CD4-positive, alpha-beta memory T cell (primary cell): ENCODE results near the gene ZBTB16. TPM values are rescaled to one million over a fixed set of nuclear protein-coding genes. Genes with fewer than 3 reads are reported as not detected.

Source experiments
- CTCF ChIA-PET: fragments of 350-600 bp; sonication (Branson Sonifier 250); formaldehyde crosslinking; loops from one replicate; lab custom pipeline; 2021; ENCODE audit warnings: inconsistent platforms; ENCODE audit not compliant: partially characterized antibody; lab: Charles Lee
- POLR2A ChIA-PET: fragments of 350-600 bp; sonication (Branson Sonifier 250); formaldehyde crosslinking; loops from one replicate; lab custom pipeline; 2021; ENCODE audit not compliant: partially characterized antibody; lab: Charles Lee
- DNase-seq, 5 donors: peaks; one replicate each; pipeline versions ENCODE4 v3.0.0 to v3.0.0-alpha.2; 2020 to 2022; ENCODE audit warnings: mixed read lengths in 1 of 5
- H3K27ac ChIP-seq: one replicate; pipeline ENCODE4 v1.7.0; 2013; ENCODE audit warnings: low read depth, low read length
- H3K27me3 ChIP-seq: 2 replicates; pipeline ENCODE4 v1.7.0; 2013; ENCODE audit warnings: mild to moderate bottlenecking, low read length, moderate library complexity; ENCODE audit not compliant: insufficient read depth
- H3K36me3 ChIP-seq: 2 replicates; pipeline ENCODE4 v1.7.0; 2013; ENCODE audit warnings: mild to moderate bottlenecking, low read length, moderate library complexity; ENCODE audit not compliant: insufficient read depth
- H3K4me1 ChIP-seq: 2 replicates; pipeline ENCODE4 v1.7.0; 2013; ENCODE audit warnings: mild to moderate bottlenecking, low read length, moderate library complexity; ENCODE audit not compliant: insufficient read depth
- H3K4me3 ChIP-seq, 2 donors: one replicate each; pipeline ENCODE4 v1.7.0; 2013; ENCODE audit warnings: low read length in 2 of 2, mild to moderate bottlenecking in 1 of 2
- H3K9me3 ChIP-seq, 2 donors: one replicate each; pipeline ENCODE4 v1.7.0; 2013; ENCODE audit warnings: low read length in 2 of 2, control low read depth in 1 of 2; ENCODE audit not compliant: control insufficient read depth in 1 of 2
- H3K27ac Mint-ChIP-seq, 7 donors: one replicate each; pipeline ENCODE4 v1.8.0; 2020 to 2021; ENCODE audit warnings: mixed read lengths in 7 of 7, mild to moderate bottlenecking in 6 of 7, inconsistent platforms in 3 of 7, moderate library complexity in 3 of 7
- H3K27me3 Mint-ChIP-seq, 2 donors: one replicate each; pipeline ENCODE4 v1.8.0; 2020 to 2021; ENCODE audit warnings: mixed read lengths in 2 of 2
- H3K36me3 Mint-ChIP-seq, 2 donors: one replicate each; pipeline ENCODE4 v1.8.0; 2020 to 2021; ENCODE audit warnings: mixed read lengths in 2 of 2, inconsistent platforms in 1 of 2, mild to moderate bottlenecking in 1 of 2
- H3K4me1 Mint-ChIP-seq, 4 donors: one replicate each; pipeline ENCODE4 v1.8.0; 2020 to 2021; ENCODE audit warnings: mixed read lengths in 4 of 4, mild to moderate bottlenecking in 1 of 4
- H3K4me3 Mint-ChIP-seq, 8 donors: one replicate each; pipeline ENCODE4 v1.8.0; 2020 to 2021; ENCODE audit warnings: mixed read lengths in 8 of 8, mild to moderate bottlenecking in 7 of 8, moderate library complexity in 6 of 8, inconsistent platforms in 3 of 8
- H3K9me3 Mint-ChIP-seq, 8 donors: one replicate each; pipeline ENCODE4 v1.8.0; 2020 to 2021; ENCODE audit warnings: mixed read lengths in 8 of 8, mild to moderate bottlenecking in 5 of 8, inconsistent platforms in 3 of 8, moderate library complexity in 1 of 8
- intact Hi-C: fragments of 100-400 bp; cut with micrococcal nuclease; formaldehyde crosslinking; loops from one replicate; pipeline ENCODE4 v1.15.1; 2023
- polyA plus RNA-seq, 2 donors: library from polyadenylated mRNA; unstranded; fragments of 300-500 nt; fragmentation: Illumina TruSeq; gene quantifications; one replicate each; pipeline ENCODE4 v1.2.3, GENCODE V29; 2021
- total RNA-seq, 2 experiments: library from RNA; stranded (reverse); gene quantifications; one replicate each; pipeline ENCODE4 v1.2.3, GENCODE V29; 2021

The ZBTB16 gene
- total and polyA plus RNA-seq, 4 experiments from 2014 or later, result 5.6 to 28.4 (median 8.6) TPM

DNA sequence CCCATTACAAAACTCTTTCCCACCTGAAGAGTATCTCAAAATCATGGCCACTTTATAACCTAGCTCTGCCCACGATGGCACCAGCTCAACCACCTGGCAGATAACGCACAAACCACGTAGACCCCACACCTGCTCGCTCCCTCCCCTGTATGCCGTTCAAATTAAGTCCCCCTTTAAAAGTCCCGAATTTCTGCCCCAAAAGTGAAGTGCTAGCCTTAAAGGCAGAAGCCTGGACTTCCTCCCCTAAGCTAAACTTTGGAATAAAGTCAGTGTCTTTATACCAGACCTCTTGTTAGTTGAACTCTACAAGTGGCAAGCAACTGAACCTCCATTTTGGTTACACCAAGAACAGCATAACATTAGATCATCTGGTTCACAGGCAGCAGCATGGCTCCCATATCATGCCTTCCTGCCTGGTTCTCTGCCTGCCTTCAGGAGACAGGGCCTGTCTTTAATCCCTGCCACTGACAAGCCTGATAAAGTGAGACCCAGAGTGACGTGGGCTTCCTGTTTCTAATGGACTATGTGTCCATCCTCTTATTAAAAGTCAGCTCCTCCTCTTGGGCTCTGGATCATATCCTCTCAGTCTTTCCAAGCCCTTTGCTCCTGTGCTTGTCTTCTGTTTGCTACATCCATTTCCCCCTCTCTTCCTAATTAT lies 204.1 kb downstream of the ZBTB16 start:
- POLR2A ChIA-PET, result interaction anchor here (1.2 kb wide), 1 partner anchor 367 kb away, joined by 4 read pairs; no protein-coding TSS in a partner anchor
- H3K27ac Mint-ChIP-seq, result no peak overlapping the region
- intact Hi-C loops, result loop anchor here (5.0 kb wide), 1 partner anchor 731 kb away; no protein-coding TSS in a partner anchor

DNA sequence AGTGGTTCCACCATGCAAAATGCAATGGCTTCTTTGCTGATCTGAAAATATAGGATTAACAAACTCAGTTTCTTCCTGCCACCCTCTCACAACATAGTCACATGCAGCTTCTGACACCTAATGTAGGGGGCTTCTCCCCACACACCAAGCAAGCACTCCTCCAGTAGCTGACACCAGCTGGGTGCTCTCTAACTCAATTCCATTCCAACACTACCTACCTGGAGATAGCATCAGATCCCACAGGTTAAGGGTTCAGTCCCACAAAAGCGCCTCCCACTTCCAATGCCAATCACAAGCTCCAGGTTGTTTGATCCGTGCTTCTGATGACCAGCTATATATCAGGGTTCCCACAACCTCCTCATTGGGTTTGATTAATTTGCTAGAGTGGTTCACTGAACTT lies 204.9 kb downstream of the ZBTB16 start:
- no peak overlapping the region for H3K4me3 Mint-ChIP-seq
- no peaks in the 10 kb centered on the region for H3K36me3 Mint-ChIP-seq
- ChIA-PET POLR2A (no interaction called here), CTCF (interaction anchor here (0.7 to 12.1 kb wide), 9 partner anchors 13 to 959 kb away, joined by 3 to 320 read pairs (median 4); no protein-coding TSS in a partner anchor)
- Histone ChIP-seq H3K4me1 (no peaks in the 10 kb centered on the region), H3K9me3 (no peaks in the 10 kb centered on the region), H3K4me3 (no peak overlapping the region), H3K27ac (no peak overlapping the region), H3K36me3 (no peaks in the 10 kb centered on the region), H3K27me3 (peaks cover 3% of the 10 kb centered on the region)
- intact Hi-C loops, result loop anchor here (5.0 kb wide), 1 partner anchor 732 kb away; no protein-coding TSS in a partner anchor
- peaks cover 0 to 1% (median 0%) of the 10 kb centered on the region in 8 donors for H3K9me3 Mint-ChIP-seq
- DNase-seq, result no peak
- H3K4me1 Mint-ChIP-seq, result no peaks in the 10 kb centered on the region
- no peak overlapping the region for H3K27ac Mint-ChIP-seq
- H3K27me3 Mint-ChIP-seq, result peaks cover 0 to 8% of the 10 kb centered on the region in 2 donors

More for the DNA sequence above, 204.1 kb downstream of the ZBTB16 start:
- Histone ChIP-seq H3K9me3 (no peaks in the 10 kb centered on the region), H3K27ac (no peak overlapping the region), H3K4me3 (no peak overlapping the region), H3K4me1 (no peaks in the 10 kb centered on the region), H3K36me3 (no peaks in the 10 kb centered on the region), H3K27me3 (peaks cover 3% of the 10 kb centered on the region)
- CTCF ChIA-PET, result interaction anchor here (1.0 to 12.1 kb wide), 14 partner anchors 9 to 958 kb away, joined by 3 to 320 read pairs (median 10); partner anchors contain the start of gene ZBTB16
- no peaks in the 10 kb centered on the region for H3K36me3 Mint-ChIP-seq
- DNase-seq, result no peak
- peaks cover 0 to 6% of the 10 kb centered on the region in 2 donors for H3K27me3 Mint-ChIP-seq
- H3K4me1 Mint-ChIP-seq, result peaks cover 0 to 3% (median 0%) of the 10 kb centered on the region in 4 donors
- no peak overlapping the region for H3K4me3 Mint-ChIP-seq
- H3K9me3 Mint-ChIP-seq, result peaks cover 0 to 1% (median 0%) of the 10 kb centered on the region in 8 donors

DNA sequence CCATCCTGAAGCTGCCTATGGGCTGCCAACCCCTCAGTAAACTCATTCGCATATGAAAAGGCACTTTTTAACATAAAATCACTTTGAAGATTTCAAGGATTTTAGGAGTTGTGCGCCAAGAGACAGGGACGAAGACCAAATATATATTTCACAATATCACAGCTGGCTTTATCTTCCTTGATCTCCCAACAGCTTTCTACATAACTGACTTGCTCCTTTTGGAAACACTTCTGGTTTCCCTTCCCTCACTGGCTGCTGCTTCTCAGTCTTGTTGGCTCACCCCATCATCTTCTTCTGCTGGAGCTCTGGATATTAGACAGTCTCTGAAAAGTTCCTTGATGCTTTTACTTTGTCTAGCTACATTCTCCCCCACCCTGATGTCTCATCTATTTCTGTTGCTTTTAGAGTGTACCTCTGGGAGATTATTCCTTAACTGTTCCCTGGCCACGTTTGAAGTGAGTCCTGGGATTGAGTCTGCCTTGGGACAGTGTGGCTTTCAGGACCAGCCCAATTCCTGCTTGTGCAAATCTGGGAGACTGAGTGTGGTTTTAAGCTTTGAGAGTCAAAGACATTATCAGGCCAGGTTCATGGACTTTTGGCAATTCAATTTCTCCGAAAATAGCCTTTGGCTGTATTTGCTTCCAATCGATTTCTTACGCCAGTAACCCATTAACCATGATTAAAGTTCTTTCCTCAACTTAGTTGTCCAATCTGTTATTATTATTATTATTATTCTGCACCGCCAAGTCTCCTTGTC lies 205.8 kb downstream of the ZBTB16 start:
- ChIA-PET CTCF (interaction anchor here (0.7 to 12.1 kb wide), 9 partner anchors 13 to 367 kb away, joined by 3 to 320 read pairs (median 3); no protein-coding TSS in a partner anchor), POLR2A (no interaction called here)
- no peaks in the 10 kb centered on the region for H3K9me3 Mint-ChIP-seq
- Histone ChIP-seq H3K4me3 (no peak overlapping the region), H3K9me3 (no peaks in the 10 kb centered on the region), H3K4me1 (no peaks in the 10 kb centered on the region), H3K27ac (no peak overlapping the region), H3K27me3 (peaks cover 3% of the 10 kb centered on the region), H3K36me3 (no peaks in the 10 kb centered on the region)
- H3K27ac Mint-ChIP-seq, result no peak overlapping the region
- H3K27me3 Mint-ChIP-seq, result peaks cover 0 to 8% of the 10 kb centered on the region in 2 donors
- no peak overlapping the region for H3K4me3 Mint-ChIP-seq
- H3K36me3 Mint-ChIP-seq, result no peaks in the 10 kb centered on the region
- DNase-seq, result no peak
- intact Hi-C loops, result no loop called here
- no peaks in the 10 kb centered on the region for H3K4me1 Mint-ChIP-seq

DNA sequence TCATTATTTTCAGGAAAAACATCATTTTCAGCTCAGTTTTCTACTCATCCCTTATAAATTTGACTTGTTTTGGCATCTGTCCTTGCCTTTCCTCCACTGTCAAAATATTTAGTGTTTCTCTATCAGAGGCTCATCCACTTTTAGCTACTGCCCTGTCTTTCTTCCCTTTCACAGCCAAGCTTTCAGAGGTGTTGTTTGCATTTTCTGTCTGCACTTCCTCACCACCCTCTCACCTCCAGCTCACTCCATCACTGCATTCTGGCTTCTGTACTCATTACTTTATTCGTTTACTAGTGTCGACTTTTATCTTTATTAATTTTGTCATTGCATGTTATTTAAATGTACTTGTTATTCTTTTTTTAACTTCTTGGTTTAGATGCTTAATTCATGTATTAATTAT lies 210.0 kb downstream of the ZBTB16 start:
- CTCF ChIA-PET, result interaction anchor here (1.5 kb wide), 1 partner anchor 9 kb away, joined by 10 read pairs; no protein-coding TSS in a partner anchor
- no peaks in the 10 kb centered on the region for H3K9me3 ChIP-seq
- no peak overlapping the region for H3K4me3 ChIP-seq
- Mint-ChIP-seq H3K36me3 (no peaks in the 10 kb centered on the region), H3K4me1 (no peaks in the 10 kb centered on the region), H3K9me3 (no peaks in the 10 kb centered on the region), H3K4me3 (no peak overlapping the region), H3K27ac (no peak overlapping the region), H3K27me3 (peaks cover 21 to 32% of the 10 kb centered on the region in 2 donors)
- intact Hi-C loops, result no loop called here
- H3K4me1 ChIP-seq, result no peaks in the 10 kb centered on the region
- H3K27me3 ChIP-seq, result no peaks in the 10 kb centered on the region
- no peaks in the 10 kb centered on the region for H3K36me3 ChIP-seq
- DNase-seq, result no peak
- POLR2A ChIA-PET, result no interaction called here
- H3K27ac ChIP-seq, result no peak overlapping the region

DNA sequence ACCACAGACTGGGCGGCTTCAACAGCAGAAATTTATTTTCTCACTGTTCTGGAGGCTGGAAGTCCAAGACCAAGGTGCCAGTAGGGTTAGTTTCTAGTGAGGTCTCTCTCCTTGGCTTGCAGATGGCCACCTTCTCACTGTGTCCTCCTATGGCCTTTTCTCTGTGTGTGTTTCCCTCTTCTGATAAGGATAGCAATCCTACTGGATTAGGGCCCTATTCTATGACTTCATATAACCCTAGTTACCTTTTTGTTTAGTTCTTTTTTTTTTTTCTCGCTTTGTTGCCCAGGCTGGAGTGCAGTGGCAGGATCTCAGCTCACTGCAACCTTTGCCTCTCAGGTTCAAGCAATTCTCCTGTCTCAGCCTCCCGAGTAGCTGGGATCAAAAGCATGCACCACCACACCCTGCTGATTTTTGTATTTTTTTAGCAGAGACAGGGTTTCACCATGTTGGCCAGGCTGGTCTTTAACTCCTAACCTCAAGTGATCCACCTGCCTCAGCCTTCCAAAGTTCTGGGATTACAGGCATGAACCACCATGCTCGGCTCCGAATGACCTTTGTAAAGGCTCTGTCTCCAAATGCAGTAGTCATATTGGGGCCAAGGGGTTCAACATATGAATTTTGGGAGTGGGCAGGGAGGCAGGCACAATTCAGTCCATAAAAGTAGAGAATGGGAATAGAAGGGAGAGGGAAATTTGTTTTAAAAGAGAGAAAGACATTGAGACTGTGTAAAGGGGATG lies 211.2 kb downstream of the ZBTB16 start:
- POLR2A ChIA-PET, result no interaction called here
- CTCF ChIA-PET, result interaction anchor here (1.1 kb wide), 1 partner anchor 277 kb away, joined by 3 read pairs; no protein-coding TSS in a partner anchor
- H3K27ac Mint-ChIP-seq, result no peak overlapping the region

DNA sequence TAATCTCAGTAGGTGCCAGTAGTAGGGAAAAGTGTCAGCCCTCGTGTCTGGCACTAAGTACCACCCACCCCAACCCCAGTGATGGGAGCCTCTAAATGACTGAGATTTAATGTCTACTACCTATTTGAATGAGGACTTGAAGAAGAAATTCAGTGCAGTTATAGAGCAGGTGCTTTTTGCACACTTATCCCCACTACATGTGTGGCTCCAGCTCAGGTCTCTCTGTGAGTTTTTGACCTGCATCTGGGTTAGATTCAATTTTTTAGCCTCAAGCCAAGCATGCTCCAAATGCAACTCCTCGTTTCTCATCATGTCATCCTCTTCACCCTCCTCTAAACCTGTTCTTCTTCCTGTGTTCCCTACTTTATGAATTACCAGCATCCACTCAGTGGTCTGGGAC lies 211.8 kb downstream of the ZBTB16 start:
- Mint-ChIP-seq H3K27ac (no peak overlapping the region), H3K4me1 (no peaks in the 10 kb centered on the region), H3K9me3 (no peaks in the 10 kb centered on the region), H3K4me3 (no peak overlapping the region), H3K27me3 (peaks cover 27 to 31% of the 10 kb centered on the region in 2 donors), H3K36me3 (no peaks in the 10 kb centered on the region)
- CTCF ChIA-PET, result interaction anchor here (0.8 to 1.1 kb wide), 2 partner anchors 11 to 277 kb away, joined by 3 read pairs; no protein-coding TSS in a partner anchor
- Histone ChIP-seq H3K27ac (no peak overlapping the region), H3K9me3 (no peaks in the 10 kb centered on the region), H3K27me3 (no peaks in the 10 kb centered on the region), H3K4me3 (no peak overlapping the region), H3K36me3 (no peaks in the 10 kb centered on the region), H3K4me1 (no peaks in the 10 kb centered on the region)
- POLR2A ChIA-PET, result no interaction called here
- no peak for DNase-seq
- intact Hi-C loops, result no loop called here

More for the DNA sequence above, 211.2 kb downstream of the ZBTB16 start:
- Mint-ChIP-seq H3K27me3 (peaks cover 26 to 35% of the 10 kb centered on the region in 2 donors), H3K4me3 (no peak overlapping the region), H3K9me3 (no peaks in the 10 kb centered on the region), H3K4me1 (no peaks in the 10 kb centered on the region), H3K36me3 (no peaks in the 10 kb centered on the region)
- H3K4me1 ChIP-seq, result no peaks in the 10 kb centered on the region
- no peak for DNase-seq
- intact Hi-C loops, result no loop called here
- no peaks in the 10 kb centered on the region for H3K36me3 ChIP-seq
- H3K4me3 ChIP-seq, result no peak overlapping the region
- H3K27me3 ChIP-seq, result no peaks in the 10 kb centered on the region
- H3K9me3 ChIP-seq, result no peaks in the 10 kb centered on the region
- no peak overlapping the region for H3K27ac ChIP-seq
